HG02970 (cell line): Measurements from ENCODE around the gene PRPF6.

Source experiments
- ATAC-seq: cut with Tn5 transposase; IDR thresholded peaks from one replicate; pipeline ENCODE4 v1.9.1; 2021; ENCODE audit warnings: mild to moderate bottlenecking, moderate library complexity, moderate number of reproducible peaks; ENCODE audit not compliant: unreplicated experiment, low FRiP score

PRPF6 gene

DNA sequence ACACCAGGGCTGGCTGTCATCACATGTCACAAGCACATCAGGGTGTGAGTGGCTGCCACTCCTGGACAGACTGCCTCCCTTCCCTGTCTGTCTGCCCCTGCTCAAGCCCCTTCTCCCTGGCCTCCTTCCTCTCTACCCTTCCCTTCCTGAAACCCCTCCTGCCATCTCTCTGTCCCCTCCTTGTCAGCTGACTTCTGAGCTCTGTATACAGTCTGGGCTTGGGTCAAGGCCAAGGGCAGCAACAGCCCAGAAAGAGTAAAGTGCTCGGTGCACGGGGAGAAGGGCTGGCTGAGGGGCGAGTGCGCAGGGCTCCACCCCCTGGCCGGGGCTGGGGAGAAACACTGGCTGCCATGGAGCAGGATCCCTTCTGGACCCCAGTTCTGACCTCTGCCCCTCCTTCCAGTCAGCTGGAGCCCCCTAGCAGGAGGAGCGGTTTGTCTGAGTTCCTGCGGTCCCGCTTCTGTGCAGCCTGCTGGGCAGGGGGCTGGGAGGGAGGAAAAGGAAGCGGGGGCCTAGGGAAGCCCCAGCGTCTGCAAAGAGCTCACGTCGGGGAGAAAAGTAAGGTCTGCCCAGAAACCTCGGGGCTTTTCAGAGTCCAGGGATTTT, 101.3 kb downstream of the PRPF6 start:
- ATAC-seq = no peak
